GM12874 (cell line): ENCODE measurements around the gene MAGEE1.

Source experiments
- CTCF ChIP-seq: IDR thresholded peaks from 2 replicates; pipeline ENCODE4 v1.5.1; 2011; ENCODE audit warnings: low read depth, mild to moderate bottlenecking, control low read depth, low read length, moderate library complexity; ENCODE audit not compliant: insufficient read depth

The MAGEE1 gene, protein sequence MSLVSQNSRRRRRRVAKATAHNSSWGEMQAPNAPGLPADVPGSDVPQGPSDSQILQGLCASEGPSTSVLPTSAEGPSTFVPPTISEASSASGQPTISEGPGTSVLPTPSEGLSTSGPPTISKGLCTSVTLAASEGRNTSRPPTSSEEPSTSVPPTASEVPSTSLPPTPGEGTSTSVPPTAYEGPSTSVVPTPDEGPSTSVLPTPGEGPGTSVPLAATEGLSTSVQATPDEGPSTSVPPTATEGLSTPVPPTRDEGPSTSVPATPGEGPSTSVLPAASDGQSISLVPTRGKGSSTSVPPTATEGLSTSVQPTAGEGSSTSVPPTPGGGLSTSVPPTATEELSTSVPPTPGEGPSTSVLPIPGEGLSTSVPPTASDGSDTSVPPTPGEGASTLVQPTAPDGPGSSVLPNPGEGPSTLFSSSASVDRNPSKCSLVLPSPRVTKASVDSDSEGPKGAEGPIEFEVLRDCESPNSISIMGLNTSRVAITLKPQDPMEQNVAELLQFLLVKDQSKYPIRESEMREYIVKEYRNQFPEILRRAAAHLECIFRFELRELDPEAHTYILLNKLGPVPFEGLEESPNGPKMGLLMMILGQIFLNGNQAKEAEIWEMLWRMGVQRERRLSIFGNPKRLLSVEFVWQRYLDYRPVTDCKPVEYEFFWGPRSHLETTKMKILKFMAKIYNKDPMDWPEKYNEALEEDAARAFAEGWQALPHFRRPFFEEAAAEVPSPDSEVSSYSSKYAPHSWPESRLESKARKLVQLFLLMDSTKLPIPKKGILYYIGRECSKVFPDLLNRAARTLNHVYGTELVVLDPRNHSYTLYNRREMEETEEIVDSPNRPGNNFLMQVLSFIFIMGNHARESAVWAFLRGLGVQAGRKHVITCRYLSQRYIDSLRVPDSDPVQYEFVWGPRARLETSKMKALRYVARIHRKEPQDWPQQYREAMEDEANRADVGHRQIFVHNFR

DNA sequence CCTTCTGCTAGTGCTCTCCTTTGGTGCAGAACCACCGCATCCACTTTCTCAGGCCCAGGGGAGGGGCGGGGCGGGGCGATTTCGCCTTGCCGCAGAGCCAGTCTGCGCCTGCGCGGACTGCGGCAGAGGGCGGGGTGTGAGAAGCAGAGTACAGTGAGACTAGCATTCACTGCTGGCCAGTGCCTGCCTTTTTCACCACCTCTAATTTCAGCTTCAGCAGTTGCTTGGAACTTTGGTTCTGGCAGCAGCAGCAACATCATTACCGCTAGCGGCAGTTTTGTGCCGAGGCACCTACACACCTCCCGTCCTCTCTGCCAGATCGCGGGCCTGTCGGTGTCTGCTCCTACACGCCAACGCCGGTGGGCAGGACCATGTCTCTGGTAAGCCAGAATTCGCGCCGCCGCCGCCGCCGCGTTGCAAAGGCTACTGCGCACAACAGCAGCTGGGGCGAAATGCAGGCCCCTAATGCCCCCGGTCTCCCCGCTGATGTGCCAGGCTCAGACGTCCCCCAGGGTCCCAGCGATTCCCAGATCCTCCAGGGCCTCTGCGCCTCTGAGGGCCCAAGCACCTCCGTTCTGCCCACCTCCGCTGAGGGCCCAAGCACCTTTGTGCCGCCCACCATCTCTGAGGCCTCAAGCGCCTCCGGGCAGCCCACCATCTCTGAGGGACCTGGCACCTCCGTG is at the start of gene MAGEE1:
Gene MAGEE1, plus strand, starts transcription at position 151 of the 683 bp plus-strand sequence. Its CDS starts 221 bp downstream, at position 372.
- no peak for TF ChIP-seq CTCF

DNA sequence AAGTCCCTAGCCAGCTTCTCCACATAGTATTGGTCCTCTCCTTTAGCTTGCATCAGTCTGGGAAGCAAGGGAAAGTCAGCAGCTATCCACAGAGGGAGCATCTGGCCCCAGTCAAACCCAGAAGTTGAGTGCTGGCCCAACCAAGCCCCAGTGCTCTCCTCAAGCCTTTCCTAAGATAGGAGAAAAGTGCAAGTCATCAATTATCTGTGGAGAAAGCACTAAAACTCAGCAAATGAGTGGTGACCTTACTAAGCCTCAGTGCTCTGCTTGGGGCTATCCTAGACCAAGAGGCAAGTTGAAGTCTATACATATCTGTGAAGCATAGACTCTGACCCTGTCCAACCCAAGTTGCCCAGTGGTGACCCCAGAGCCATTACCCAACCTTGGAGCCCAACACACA is 28.5 kb upstream of the MAGEE1 start:
- no peak for TF ChIP-seq CTCF

DNA sequence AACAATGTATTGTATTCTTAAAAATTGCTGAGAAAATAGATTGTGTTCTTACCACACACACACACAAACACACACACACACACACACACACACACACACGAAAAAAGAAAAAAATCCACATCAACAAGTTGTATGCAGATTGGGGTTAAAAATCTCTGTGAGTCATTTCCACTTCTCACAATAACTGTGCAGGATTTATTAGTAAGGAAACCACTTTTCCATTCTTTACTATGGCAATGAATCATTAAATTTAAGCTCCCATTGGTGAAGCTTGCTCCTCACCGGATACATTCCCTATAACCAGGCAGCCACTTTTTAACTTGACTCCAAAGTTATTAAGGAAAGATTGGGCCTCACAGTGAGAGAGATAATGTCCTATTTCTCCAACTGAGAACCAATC is 19.7 kb upstream of the MAGEE1 start:
- no peak for TF ChIP-seq CTCF

DNA sequence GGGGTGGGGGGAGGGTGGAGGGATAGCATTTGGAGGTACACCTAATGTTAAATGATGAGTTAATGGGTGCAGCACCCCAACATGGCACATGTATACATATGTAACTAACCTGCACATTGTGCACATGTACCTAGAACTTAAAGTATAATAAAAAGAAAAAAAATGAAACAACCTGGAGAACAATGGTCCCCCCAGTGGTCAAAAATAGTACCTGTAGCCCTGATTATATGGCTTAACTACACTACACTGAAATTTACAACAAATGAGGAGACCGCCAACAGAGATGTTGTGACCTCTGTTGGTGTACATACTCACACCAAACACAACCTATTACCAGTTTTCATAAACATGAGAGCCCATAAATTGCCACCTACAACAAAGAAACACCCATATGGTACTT is 7.3 kb upstream of the MAGEE1 start:
- TF ChIP-seq CTCF, result no peak

GRCh38 chrX:76428243-76429130 is 977 bp downstream of the MAGEE1 start:
- TF ChIP-seq CTCF, result no peak

- no peak for TF ChIP-seq CTCF
Measured at GRCh38 chrX:76433219-76433618, 5.7 kb downstream of the MAGEE1 start.
